GM08714 (cell line): ENCODE data around the gene GZMA.
"Not testable (repeated sequence)": the region's sequence is repeated elsewhere in the genome, so short reads cannot be mapped to it uniquely, and the experiment has no call there.

Experiments used
- H3K4me3 ChIP-seq: fragments of 200-500 bp; sonication (Bioruptor generic); 2 replicates; pipeline ENCODE4 v1.5.1; 2014; ENCODE audit warnings: mild to moderate bottlenecking, low read length, inconsistent platforms
- ZNF274 ChIP-seq: IDR thresholded peaks from 2 replicates; pipeline ENCODE4 v1.6.1; 2012; ENCODE audit warnings: mild to moderate bottlenecking, low read depth, low read length

GZMA gene

GRCh38 chr5:55102348-55102747 lies at the start of gene GZMA:
Gene GZMA, plus strand, starts transcription at chr5:55102646. Its CDS starts 37 bp downstream, at chr5:55102683.
- TF ChIP-seq ZNF274, result no peak

GRCh38 chr5:55055183-55055582 lies 47.3 kb upstream of the GZMA start:
- no peak for TF ChIP-seq ZNF274
- no peak overlapping the region for H3K4me3 ChIP-seq

More at GRCh38 chr5:55102348-55102747, at the start of gene GZMA:
- H3K4me3 ChIP-seq, result no peak within 1 kb of the TSS

GRCh38 chr5:55062039-55062779 lies 40.2 kb upstream of the GZMA start:
- TF ChIP-seq ZNF274, result no peak
- no peak overlapping the region for H3K4me3 ChIP-seq

GRCh38 chr5:55063220-55063863 lies 39.1 kb upstream of the GZMA start:
- TF ChIP-seq ZNF274, result no peak
- no peak overlapping the region for H3K4me3 ChIP-seq

GRCh38 chr5:55063899-55064298 lies 38.5 kb upstream of the GZMA start:
- H3K4me3 ChIP-seq, result no peak overlapping the region

GRCh38 chr5:55064523-55064922 lies 37.9 kb upstream of the GZMA start:
- H3K4me3 ChIP-seq, result no peak overlapping the region
- no peak for TF ChIP-seq ZNF274

More at GRCh38 chr5:55063899-55064298, 38.5 kb upstream of the GZMA start:
- no peak for TF ChIP-seq ZNF274

GRCh38 chr5:55066277-55066676 lies 36.2 kb upstream of the GZMA start:
- no peak overlapping the region for H3K4me3 ChIP-seq
- no peak for TF ChIP-seq ZNF274

GRCh38 chr5:55070968-55071367 lies 31.5 kb upstream of the GZMA start:
- no peak for TF ChIP-seq ZNF274
- no peak overlapping the region for H3K4me3 ChIP-seq

- no peak overlapping the region for H3K4me3 ChIP-seq
- TF ChIP-seq ZNF274, result no peak
Observed at GRCh38 chr5:55071413-55071812, 31.0 kb upstream of the GZMA start.

- H3K4me3 ChIP-seq, result no peak overlapping the region
- TF ChIP-seq ZNF274, result no peak
Observed at GRCh38 chr5:55072666-55073065, 29.8 kb upstream of the GZMA start.

- TF ChIP-seq ZNF274, result no peak
- H3K4me3 ChIP-seq, result no peak overlapping the region
Observed at GRCh38 chr5:55073211-55073610, 29.2 kb upstream of the GZMA start.

- H3K4me3 ChIP-seq, result no peak overlapping the region
- TF ChIP-seq ZNF274, result no peak
Observed at GRCh38 chr5:55081541-55081940, 20.9 kb upstream of the GZMA start.

GRCh38 chr5:55089301-55089700 lies 13.1 kb upstream of the GZMA start:
- not testable (repeated sequence) for H3K4me3 ChIP-seq

GRCh38 chr5:55091011-55091410 lies 11.4 kb upstream of the GZMA start:
- H3K4me3 ChIP-seq, result not testable (repeated sequence)

GRCh38 chr5:55096182-55096581 lies 6.3 kb upstream of the GZMA start:
- TF ChIP-seq ZNF274, result no peak
- no peak overlapping the region for H3K4me3 ChIP-seq

GRCh38 chr5:55096861-55097260 lies 5.6 kb upstream of the GZMA start:
- TF ChIP-seq ZNF274, result no peak
- H3K4me3 ChIP-seq, result no peak overlapping the region

- not testable (repeated sequence) for H3K4me3 ChIP-seq
Observed at GRCh38 chr5:55101148-55101547, 1.3 kb upstream of the GZMA start.
